GM12872 (cell line): ENCODE data around the gene TOR4A.
A peak's percentile ranks its signal among the peaks of the same experiment; 100 is the strongest.

Source experiments
- CTCF ChIP-seq: IDR thresholded peaks from 3 replicates; pipeline ENCODE4 v1.5.1; 2011; ENCODE audit warnings: low read depth, mild to moderate bottlenecking, low read length, moderate library complexity; ENCODE audit not compliant: insufficient read depth

The TOR4A gene

GRCh38 chr9:137231372-137232039 lies 46.0 kb upstream of the TOR4A start:
- no peak for TF ChIP-seq CTCF

GRCh38 chr9:137232101-137232500 lies 45.4 kb upstream of the TOR4A start:
- TF ChIP-seq CTCF = no peak

GRCh38 chr9:137232510-137232909 lies 45.0 kb upstream of the TOR4A start:
- TF ChIP-seq CTCF = no peak

GRCh38 chr9:137233143-137233980 lies 44.2 kb upstream of the TOR4A start:
- no peak for TF ChIP-seq CTCF

GRCh38 chr9:137234055-137234697 lies 43.4 kb upstream of the TOR4A start:
- no peak for TF ChIP-seq CTCF

GRCh38 chr9:137234758-137235423 lies 42.6 kb upstream of the TOR4A start:
- TF ChIP-seq CTCF = no peak

- peak; percentile 46; the same call in 2 of the 3 replicates for TF ChIP-seq CTCF
Measured at GRCh38 chr9:137235424-137236237, 41.9 kb upstream of the TOR4A start.
